ENCODE results near the gene IFFO2.
"Not testable (repeated sequence)": the region's sequence is repeated elsewhere in the genome, so short reads cannot be mapped to it uniquely, and the experiment has no call there.

The IFFO2 gene

DNA sequence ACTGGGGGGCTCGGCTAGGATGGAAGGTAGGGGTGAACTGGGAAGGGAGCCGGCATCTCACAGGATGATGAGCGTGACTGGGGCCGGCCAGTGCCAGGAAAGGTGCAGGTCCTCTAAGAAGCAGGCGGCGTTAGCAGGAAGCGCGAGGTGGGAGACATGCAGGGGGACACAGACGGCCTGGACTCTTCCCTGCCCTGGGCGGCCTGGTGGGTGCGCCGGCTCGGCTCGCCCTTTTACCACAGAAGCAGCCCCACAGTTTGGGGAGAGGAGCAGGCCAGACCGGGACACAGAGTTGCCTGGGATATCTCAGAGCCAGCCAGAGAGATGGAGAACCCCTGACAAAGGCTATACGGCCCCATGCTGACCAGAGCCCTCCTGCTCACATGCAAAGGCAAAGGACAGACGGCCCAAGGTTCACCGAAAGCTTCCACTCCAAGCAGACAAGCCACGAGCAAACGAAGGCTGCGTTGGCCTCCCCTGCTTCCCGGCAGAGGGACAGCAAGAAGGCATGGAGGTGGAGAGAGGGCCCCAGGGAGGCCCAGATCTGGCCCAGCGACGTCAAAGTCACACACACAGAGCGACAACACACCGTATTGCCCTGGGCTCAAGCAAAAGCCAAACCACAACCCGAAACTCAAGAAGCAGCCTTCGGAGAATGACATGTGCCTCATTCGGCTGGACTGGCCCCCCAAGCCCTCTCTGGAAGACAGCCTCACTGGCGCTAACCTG lies 39.2 kb downstream of the IFFO2 start:
- no peak for DNase-seq

- DNase-seq, result no peak
Measured at GRCh38 chr1:18915341-18915740, 41.1 kb downstream of the IFFO2 start.

DNA sequence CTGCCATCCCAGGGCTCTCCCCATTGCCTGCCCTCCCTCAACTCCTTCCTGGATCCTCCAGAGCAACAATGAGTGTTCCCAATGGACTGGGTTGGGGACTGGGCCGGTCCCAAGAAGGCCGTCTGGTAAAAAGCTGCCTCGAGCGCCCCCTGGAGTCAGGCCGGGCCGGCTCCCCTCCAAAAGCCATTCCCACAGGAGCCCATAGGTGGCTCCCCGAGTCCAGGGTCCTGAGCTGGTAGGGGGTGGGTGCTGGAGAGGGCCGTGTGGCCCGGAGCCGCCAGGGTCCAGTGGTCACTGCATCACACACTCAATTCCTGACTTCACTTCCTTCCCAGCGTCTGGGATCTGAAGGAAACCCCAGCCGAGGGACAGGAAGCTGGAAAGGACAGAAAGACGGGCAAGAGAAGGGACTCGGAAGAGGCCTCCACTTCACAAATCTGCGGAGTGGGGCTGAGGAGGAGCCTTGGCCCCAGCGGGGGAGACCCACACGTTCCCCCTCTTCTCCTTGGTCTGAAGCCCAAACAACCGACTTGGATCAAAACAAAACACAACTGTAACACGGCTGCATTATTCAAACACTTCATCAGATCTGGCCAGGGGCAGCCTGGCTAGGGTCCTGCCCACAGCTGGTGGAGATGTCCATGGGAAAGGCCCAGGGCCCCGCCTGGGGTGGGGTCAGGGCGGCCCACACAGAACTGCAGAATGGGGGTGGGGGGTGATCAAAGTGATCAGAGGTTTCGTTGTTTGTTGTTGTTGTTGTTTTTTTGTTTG lies 43.2 kb downstream of the IFFO2 start:
- peak; percentile 57 for DNase-seq

- DNase-seq, result no peak
Measured at GRCh38 chr1:18912550-18912949, 43.9 kb downstream of the IFFO2 start.

- no peak for DNase-seq
Measured at GRCh38 chr1:18908911-18909771, 47.3 kb downstream of the IFFO2 start.

- no peak for DNase-seq
Measured at GRCh38 chr1:18907917-18908845, 48.3 kb downstream of the IFFO2 start.

GRCh38 chr1:18907021-18907916 lies 49.2 kb downstream of the IFFO2 start:
- DNase-seq, result peak; percentile 34

DNA sequence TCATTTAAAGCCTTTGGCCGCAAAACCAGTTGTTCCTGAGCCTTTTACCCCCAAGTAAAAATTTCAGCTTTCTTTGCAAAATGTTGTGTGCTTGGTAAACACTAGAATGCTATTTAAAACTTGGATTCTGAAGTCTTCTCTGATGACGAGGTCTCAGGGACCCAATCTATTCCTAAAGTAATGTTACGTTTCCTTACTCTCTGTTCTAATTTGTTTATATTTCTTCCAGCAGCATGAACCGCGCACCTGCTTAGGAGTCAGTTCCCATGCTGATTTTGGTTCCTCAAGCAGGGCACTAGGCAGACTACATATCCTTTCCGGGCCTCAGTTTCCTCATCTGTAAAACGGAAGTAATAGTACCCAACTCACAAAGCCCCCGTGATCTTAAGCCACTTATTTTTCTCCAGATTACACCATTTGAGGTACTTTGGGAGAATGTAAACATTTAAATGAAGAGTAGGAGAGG lies 53.2 kb downstream of the IFFO2 start:
- DNase-seq, result no peak

DNA sequence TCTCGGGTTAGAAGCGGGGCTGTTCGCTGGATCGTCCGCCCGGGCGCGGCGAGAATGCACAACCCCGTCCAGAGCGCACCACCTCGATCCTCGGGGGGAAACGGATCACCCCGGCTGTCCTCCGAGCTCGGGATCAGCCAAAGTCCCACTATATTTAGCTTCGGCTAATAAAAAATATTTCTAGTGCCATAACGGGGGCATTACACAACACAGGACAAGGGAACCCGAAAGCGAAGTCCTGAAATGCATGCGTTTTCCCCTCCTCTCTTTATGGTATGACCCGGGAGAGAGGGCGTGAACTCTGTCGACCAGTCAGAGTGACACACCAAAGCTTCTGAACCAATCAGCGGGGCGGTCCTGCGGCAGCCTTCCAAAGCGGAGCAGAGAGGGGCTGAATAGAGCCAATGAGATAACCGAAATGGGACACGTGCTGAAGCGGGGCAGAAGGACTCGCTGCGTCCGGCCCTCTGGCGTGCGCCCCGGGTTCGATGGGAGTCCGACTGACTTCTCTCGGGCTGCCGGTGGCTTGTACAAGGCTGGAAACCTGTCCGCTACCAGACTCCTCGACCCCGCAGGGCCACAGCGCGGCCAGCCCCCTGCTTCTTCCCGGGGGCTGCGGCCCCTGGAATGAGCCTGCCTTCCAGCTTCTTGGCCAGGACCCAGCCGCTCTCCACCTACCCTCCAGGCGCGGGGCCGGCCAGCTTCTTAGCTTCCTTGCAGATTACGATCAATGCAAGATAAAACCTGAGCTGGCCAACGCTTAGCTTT lies 53.8 kb downstream of the IFFO2 start, which contains the start of gene ALDH4A1:
ALDH4A1 (minus strand) TSS at position 33 of the 768 bp plus-strand sequence; CDS start at position 1, 32 bp downstream.
- peak; percentile 88 for DNase-seq

DNA sequence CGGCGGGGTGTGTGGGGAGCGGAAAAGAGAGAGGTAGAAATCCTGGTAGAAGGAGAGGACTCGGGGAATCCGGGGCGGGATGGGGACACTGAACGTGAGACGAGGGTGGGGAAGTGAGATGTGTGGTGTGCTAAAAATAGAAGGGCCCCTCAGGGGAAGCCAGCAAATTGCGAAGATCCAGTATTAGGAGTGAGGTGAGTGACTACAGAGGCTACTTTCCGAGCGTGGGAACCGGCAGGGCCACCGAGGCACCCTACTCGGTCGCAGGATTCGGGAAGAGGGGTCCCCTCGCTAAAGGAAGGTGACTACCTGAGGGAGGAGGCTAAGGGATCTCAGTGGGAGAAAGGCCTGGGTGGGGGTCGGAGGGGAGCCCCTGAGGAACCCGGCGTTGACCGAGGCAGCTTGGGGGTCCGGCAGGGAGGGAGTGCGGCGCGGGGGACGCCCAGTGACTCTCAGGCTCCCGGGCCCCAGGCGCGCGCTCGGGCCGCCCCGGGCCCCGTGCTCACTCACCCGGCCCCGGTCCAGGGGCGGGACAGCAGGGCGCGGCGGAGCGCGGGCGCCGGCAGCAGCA lies 54.4 kb downstream of the IFFO2 start:
- no peak for DNase-seq

DNA sequence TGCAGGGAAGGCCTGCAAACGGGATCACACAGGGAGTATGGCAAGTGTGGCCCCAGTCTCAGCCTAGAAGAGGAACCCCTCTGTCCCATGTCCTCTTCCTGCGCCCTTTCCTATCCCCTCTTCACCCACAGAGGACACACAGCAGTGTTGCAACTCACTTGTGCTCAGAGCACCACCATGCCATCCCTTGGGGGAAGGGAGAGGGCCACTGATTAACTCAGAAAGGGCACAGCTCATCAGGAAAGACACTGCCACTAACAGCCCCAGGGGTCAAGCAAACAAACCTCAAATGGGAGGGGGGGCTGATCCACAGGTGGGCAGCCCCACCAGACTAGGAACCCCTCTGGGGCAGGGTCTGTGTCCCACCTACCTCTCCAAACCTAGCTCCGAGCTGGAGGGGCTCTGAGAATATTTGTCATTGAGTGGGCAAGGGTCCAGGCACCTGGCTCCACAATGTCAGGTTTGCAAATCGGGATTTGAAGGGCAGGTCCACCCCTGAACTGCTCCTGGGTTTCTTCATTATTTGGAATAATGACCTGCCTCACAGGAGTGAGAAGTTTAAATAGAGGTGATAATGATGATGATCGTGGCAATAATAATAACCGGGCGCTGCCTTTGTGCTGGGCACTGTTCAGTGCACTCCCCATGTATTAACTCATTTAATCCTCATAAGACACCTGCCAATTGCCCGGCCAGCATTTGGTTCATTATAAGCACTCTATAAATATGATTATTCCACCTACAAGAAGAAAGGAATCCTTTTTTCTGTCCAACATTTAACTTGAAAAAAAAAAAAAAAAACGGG lies 55.1 kb downstream of the IFFO2 start:
- no peak for DNase-seq

GRCh38 chr1:18900303-18900841 lies 56.1 kb downstream of the IFFO2 start:
- no peak for DNase-seq

GRCh38 chr1:18899363-18900049 lies 57.0 kb downstream of the IFFO2 start:
- DNase-seq, result no peak

DNA sequence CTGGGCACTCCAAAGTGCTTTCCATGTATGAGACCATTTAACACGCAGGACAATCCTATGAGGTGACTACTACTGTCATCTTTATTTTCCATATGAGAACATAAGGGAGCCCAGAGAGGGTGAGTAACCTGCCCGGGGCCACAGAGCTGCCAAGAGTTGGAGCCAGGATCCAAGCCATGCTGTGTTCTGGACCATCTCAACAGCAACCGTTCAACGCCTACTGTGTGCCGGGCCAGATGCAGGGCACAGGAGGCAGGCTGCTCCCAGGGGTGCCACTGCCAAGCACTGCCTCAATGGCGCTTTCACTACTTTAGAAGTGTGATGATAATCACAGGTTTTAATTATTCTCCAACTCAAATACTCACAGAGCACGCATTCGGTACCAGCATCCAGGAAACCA lies 57.9 kb downstream of the IFFO2 start:
- no peak for DNase-seq

DNA sequence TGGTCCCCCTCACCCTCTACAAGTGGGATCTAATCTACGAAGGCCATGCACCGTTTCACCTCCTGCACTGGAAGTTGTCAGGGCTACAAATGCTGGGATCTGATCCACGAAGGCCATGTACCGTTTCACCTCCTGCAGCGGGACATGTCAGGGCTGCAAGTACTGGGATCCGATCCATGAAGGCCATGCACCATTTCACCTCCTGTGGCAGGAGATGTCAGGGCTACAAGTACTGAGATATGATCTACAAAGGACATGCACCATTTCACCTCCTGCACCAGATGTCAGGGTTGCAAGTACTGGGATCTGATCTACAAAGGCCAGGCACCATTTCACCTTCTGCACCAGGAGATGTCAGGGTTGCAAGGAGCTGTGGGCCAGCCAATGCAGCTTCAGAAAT lies 61.2 kb downstream of the IFFO2 start:
- no peak for DNase-seq

DNA sequence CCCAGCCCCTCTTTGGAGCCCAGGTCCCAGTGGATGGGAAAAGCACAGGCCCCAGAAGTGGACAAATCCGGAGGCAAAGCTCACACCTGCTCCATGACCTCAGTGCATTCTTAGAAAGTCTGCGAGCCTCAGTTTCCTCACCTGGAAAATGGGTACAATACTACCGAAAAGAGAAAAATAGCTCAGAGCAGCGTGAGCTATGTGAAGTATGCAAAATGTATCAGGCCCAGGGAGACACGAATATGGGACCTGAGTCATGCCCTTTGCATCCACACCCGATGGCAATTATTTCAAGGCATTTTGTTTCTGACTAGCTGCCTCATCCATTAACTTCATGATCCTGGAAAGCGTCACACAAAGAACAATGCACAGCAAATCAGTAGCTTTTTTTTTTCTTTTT lies 63.4 kb downstream of the IFFO2 start:
- DNase-seq, result no peak

GRCh38 chr1:18891858-18892257 lies 64.6 kb downstream of the IFFO2 start:
- DNase-seq, result not testable (repeated sequence)

GRCh38 chr1:18891426-18891780 lies 65.1 kb downstream of the IFFO2 start:
- no peak for DNase-seq
